Erythroblast (primary cell): Measurements from ENCODE around the gene GPC6.

Experiments used
- GATA1 ChIP-seq: IDR thresholded peaks from 2 replicates; pipeline ENCODE4 v1.6.1; 2011; ENCODE audit warnings: low read depth, mild to moderate bottlenecking, control low read depth, low read length, moderate library complexity
- POLR2A ChIP-seq: IDR thresholded peaks from 2 replicates; pipeline ENCODE4 v1.6.1; 2011; ENCODE audit warnings: mild to moderate bottlenecking, low read length

DNA sequence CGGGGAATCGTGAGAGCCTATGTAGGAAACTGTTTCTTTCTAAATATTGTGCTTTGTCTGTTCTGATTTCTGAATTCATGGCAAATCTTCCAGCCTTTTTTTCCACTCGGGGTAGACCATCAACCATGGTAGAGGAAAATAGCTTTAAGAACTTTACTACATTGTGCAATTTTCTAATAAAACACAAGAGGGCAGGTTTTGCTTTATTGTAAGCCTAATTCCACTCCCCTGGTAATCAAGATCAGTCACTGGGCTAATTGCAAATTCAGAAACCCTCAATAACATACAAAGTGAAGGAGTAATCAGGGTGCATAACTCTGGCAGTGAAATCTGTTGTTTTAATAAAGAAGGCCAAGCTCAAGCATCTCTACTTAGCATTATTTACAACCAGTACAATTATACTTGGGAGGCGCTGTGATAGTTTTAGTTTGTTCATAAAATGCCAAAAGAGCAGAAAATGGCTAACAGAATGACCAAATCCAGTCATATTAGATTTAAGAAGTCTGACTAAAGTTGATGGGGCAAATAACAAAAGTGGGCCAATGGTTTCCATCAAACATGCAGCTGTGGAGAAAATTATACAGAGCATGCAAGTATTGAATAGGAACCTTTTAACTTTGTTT is 1209.1 kb downstream of the GPC6 start:
- TF ChIP-seq POLR2A (no peak), GATA1 (no peak)
